Neural progenitor cell (in vitro differentiated cells): ENCODE data around the gene PRAC2.
A peak's percentile ranks its signal among the peaks of the same experiment; 100 is the strongest.

Source experiments
- CTCF ChIP-seq: fragments of 200-600 bp; sonication (generic); IDR thresholded peaks from 2 replicates; pipeline ENCODE4 v1.5.1; 2017; ENCODE audit warnings: antibody characterized with exemption, mild to moderate bottlenecking
- EZH2 ChIP-seq: fragments of 200-600 bp; sonication (generic); IDR thresholded peaks from 2 replicates; pipeline ENCODE4 v1.6.1; 2017; ENCODE audit warnings: antibody characterized with exemption, mild to moderate bottlenecking, moderate library complexity
- EZH2phosphoT487 ChIP-seq: fragments of 200-600 bp; sonication (generic); IDR thresholded peaks from 2 replicates; pipeline ENCODE4 v1.6.1; 2017; ENCODE audit warnings: antibody characterized with exemption

- no peak for TF ChIP-seq CTCF
- TF ChIP-seq EZH2phosphoT487 = peak; percentile 62
- no peak for TF ChIP-seq EZH2
Measured at GRCh38 chr17:48720266-48721008, 2.5 kb upstream of the PRAC2 start.
